Epithelial cell of esophagus (primary cell): Measurements from ENCODE around the gene PKD2L1.

ENCODE experiments used
- DNase-seq: peaks from one replicate; pipeline ENCODE4 v3.0.0; 2010; ENCODE audit warnings: low read depth
- H3K4me3 ChIP-seq: 2 replicates; pipeline ENCODE4 v1.5.1; 2011; ENCODE audit warnings: mild to moderate bottlenecking, low read length, control low read depth
- CTCF ChIP-seq: IDR thresholded peaks from 2 replicates; pipeline ENCODE4 v1.5.1; 2011; ENCODE audit warnings: low read depth, mild to moderate bottlenecking, low read length, control low read depth, inconsistent platforms; ENCODE audit not compliant: insufficient read depth; ENCODE audit errors: missing control alignments

Gene PKD2L1

GRCh38 chr10:100346765-100347567 lies 16.9 kb upstream of the PKD2L1 start, which contains the start of gene SCD:
SCD (plus strand) TSS chr10:100347233; CDS start chr10:100347505, 272 bp downstream.
- no peak for TF ChIP-seq CTCF

GRCh38 chr10:100346351-100346764 lies 16.3 kb upstream of the PKD2L1 start:
- H3K4me3 ChIP-seq, result peak overlapping the region; percentile 91
- TF ChIP-seq CTCF, result no peak
- peak; percentile 69 for DNase-seq

More at GRCh38 chr10:100346765-100347567, 16.9 kb upstream of the PKD2L1 start, which contains the start of gene SCD:
- H3K4me3 ChIP-seq, result peak within 1 kb of the TSS; percentile 91
- DNase-seq, result peak; percentile 97

- peak; percentile 33 for DNase-seq
- no peak for TF ChIP-seq CTCF
- peak overlapping the region; percentile 91 for H3K4me3 ChIP-seq
Observed at GRCh38 chr10:100345570-100346330, 15.7 kb upstream of the PKD2L1 start.

GRCh38 chr10:100344241-100344788 lies 14.3 kb upstream of the PKD2L1 start:
- no peak overlapping the region for H3K4me3 ChIP-seq
- DNase-seq, result no peak
- no peak for TF ChIP-seq CTCF

GRCh38 chr10:100342627-100342972 lies 12.6 kb upstream of the PKD2L1 start:
- no peak overlapping the region for H3K4me3 ChIP-seq
- DNase-seq, result no peak
- TF ChIP-seq CTCF, result no peak

GRCh38 chr10:100341953-100342626 lies 12.1 kb upstream of the PKD2L1 start:
- peak; percentile 74 for DNase-seq
- no peak overlapping the region for H3K4me3 ChIP-seq
- TF ChIP-seq CTCF, result peak; percentile 84
